Fibroblast of upper back skin (primary cell): ENCODE results near the gene CCR1.
"Not testable (repeated sequence)": the region's sequence is repeated elsewhere in the genome, so short reads cannot be mapped to it uniquely, and the experiment has no call there.

Experiments
- DNase-seq: peaks from one replicate; pipeline ENCODE4 v3.0.0-alpha.2; 2013

Gene CCR1

GRCh38 chr3:46163556-46164041 lies 44.5 kb downstream of the CCR1 start:
- DNase-seq: no peak

- no peak for DNase-seq
Measured at GRCh38 chr3:46162975-46163555, 45.0 kb downstream of the CCR1 start.

DNA sequence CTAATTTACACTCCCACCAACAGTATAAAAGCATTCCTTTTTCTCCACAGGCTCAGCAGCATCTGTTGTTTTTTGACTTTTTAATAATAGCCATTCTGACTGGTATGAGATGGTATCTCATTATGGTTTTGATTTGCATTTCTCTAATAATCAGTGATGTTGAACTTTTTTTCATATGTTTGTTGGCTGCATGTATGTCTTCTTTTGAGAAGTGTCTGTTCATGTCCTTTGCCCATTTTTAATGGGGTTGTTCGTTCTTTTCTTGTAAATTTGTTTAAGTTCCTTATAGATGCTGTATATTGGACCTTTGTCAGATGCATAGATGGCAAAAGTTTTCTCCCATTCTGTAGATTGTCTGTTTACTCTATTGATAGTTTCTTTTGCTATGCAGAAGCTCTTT lies 50.4 kb downstream of the CCR1 start:
- not testable (repeated sequence) for DNase-seq

DNA sequence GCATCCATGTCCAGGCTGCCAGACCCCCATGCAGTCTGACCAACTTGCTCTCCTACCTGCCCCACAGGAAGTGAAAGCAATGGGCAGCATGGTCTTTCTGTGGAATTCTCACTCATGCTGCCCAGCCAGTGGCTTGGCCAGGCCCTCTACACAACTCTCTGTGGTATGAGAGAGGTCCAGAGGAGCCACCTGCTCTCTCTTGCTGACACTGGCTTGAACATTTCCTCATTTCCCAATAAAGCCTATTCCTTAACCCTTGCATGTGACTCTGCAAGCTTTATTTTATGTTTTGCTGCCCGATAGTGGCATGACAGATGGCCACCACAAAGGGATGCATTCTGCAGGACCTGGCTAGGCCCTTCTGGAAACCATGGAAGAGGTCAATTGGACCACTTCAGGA lies 53.8 kb downstream of the CCR1 start:
- DNase-seq: no peak
